ENCODE results near the gene KCNAB1.

KCNAB1 gene

GRCh38 chr3:156542101-156543042, 422.0 kb downstream of the KCNAB1 start:
- H3K9me3 ChIP-seq (ENCODE audit: control insufficient read depth in 5 of 5, low read length in 5 of 5): no peaks in the 10 kb centered on the region
- peak overlapping the region in 4 of 5 donors; percentile 11 to 58 (median 30) for H3K9ac ChIP-seq (ENCODE audit: low read length in 5 of 5)
- peaks cover 19 to 50% (median 40%) of the 10 kb centered on the region in 5 donors for H3K36me3 ChIP-seq (ENCODE audit: control insufficient read depth in 5 of 5, insufficient read depth in 5 of 5, low read length in 5 of 5)
- no peak overlapping the region for H3K4me3 ChIP-seq (ENCODE audit: low read depth in 1 of 5, low read length in 5 of 5)
- peak overlapping the region; percentile 79 for H3K27ac ChIP-seq (ENCODE audit: low read depth, low read length)
- H3K27me3 ChIP-seq (ENCODE audit: control insufficient read depth in 5 of 5, insufficient read depth in 4 of 5, low read length in 5 of 5): no peaks in the 10 kb centered on the region
- peaks cover 0 to 24% (median 21%) of the 10 kb centered on the region in 5 donors for H3K4me1 ChIP-seq (ENCODE audit: control insufficient read depth in 5 of 5, insufficient read depth in 5 of 5, low read length in 5 of 5)

- H3K27ac ChIP-seq (ENCODE audit: low read depth, low read length): peak overlapping the region; percentile 79
- H3K4me3 ChIP-seq (ENCODE audit: low read depth in 1 of 5, low read length in 5 of 5): no peak overlapping the region
- peak overlapping the region in 4 of 5 donors; percentile 11 to 58 (median 30) for H3K9ac ChIP-seq (ENCODE audit: low read length in 5 of 5)
- peaks cover 24 to 56% (median 42%) of the 10 kb centered on the region in 5 donors for H3K36me3 ChIP-seq (ENCODE audit: control insufficient read depth in 5 of 5, insufficient read depth in 5 of 5, low read length in 5 of 5)
- no peaks in the 10 kb centered on the region for H3K9me3 ChIP-seq (ENCODE audit: control insufficient read depth in 5 of 5, low read length in 5 of 5)
- H3K27me3 ChIP-seq (ENCODE audit: control insufficient read depth in 5 of 5, insufficient read depth in 4 of 5, low read length in 5 of 5): no peaks in the 10 kb centered on the region
- peaks cover 0 to 28% (median 26%) of the 10 kb centered on the region in 5 donors for H3K4me1 ChIP-seq (ENCODE audit: control insufficient read depth in 5 of 5, insufficient read depth in 5 of 5, low read length in 5 of 5)
Measured at GRCh38 chr3:156543043-156543555, 422.7 kb downstream of the KCNAB1 start.

- peaks cover 0 to 34% (median 28%) of the 10 kb centered on the region in 5 donors for H3K4me1 ChIP-seq (ENCODE audit: control insufficient read depth in 5 of 5, insufficient read depth in 5 of 5, low read length in 5 of 5)
- no peak overlapping the region for H3K4me3 ChIP-seq (ENCODE audit: low read depth in 1 of 5, low read length in 5 of 5)
- H3K27ac ChIP-seq (ENCODE audit: low read depth, low read length): peak overlapping the region; percentile 66
- H3K36me3 ChIP-seq (ENCODE audit: control insufficient read depth in 5 of 5, insufficient read depth in 5 of 5, low read length in 5 of 5): peaks cover 26 to 71% (median 50%) of the 10 kb centered on the region in 5 donors
- no peaks in the 10 kb centered on the region for H3K27me3 ChIP-seq (ENCODE audit: control insufficient read depth in 5 of 5, insufficient read depth in 4 of 5, low read length in 5 of 5)
- no peak overlapping the region for H3K9ac ChIP-seq (ENCODE audit: low read length in 5 of 5)
- no peaks in the 10 kb centered on the region for H3K9me3 ChIP-seq (ENCODE audit: control insufficient read depth in 5 of 5, low read length in 5 of 5)
Measured at GRCh38 chr3:156547637-156548036, 427.3 kb downstream of the KCNAB1 start.

GRCh38 chr3:156548041-156548687, 427.8 kb downstream of the KCNAB1 start:
- Histone ChIP-seq H3K36me3 (ENCODE audit: control insufficient read depth in 5 of 5, insufficient read depth in 5 of 5, low read length in 5 of 5) (peaks cover 26 to 69% (median 50%) of the 10 kb centered on the region in 5 donors), H3K4me3 (ENCODE audit: low read depth in 1 of 5, low read length in 5 of 5) (no peak overlapping the region), H3K27me3 (ENCODE audit: control insufficient read depth in 5 of 5, insufficient read depth in 4 of 5, low read length in 5 of 5) (no peaks in the 10 kb centered on the region), H3K27ac (ENCODE audit: low read depth, low read length) (peak overlapping the region; percentile 66), H3K9me3 (ENCODE audit: control insufficient read depth in 5 of 5, low read length in 5 of 5) (no peaks in the 10 kb centered on the region), H3K9ac (ENCODE audit: low read length in 5 of 5) (peak overlapping the region in 1 of 5 donors; percentile 37), H3K4me1 (ENCODE audit: control insufficient read depth in 5 of 5, insufficient read depth in 5 of 5, low read length in 5 of 5) (peaks cover 0 to 32% (median 28%) of the 10 kb centered on the region in 5 donors)

GRCh38 chr3:156548902-156549301, 428.5 kb downstream of the KCNAB1 start:
- peaks cover 0 to 38% (median 29%) of the 10 kb centered on the region in 5 donors for H3K4me1 ChIP-seq (ENCODE audit: control insufficient read depth in 5 of 5, insufficient read depth in 5 of 5, low read length in 5 of 5)
- peaks cover 22 to 64% (median 45%) of the 10 kb centered on the region in 5 donors for H3K36me3 ChIP-seq (ENCODE audit: control insufficient read depth in 5 of 5, insufficient read depth in 5 of 5, low read length in 5 of 5)
- no peaks in the 10 kb centered on the region for H3K9me3 ChIP-seq (ENCODE audit: control insufficient read depth in 5 of 5, low read length in 5 of 5)
- peak overlapping the region in 1 of 5 donors; percentile 29 for H3K9ac ChIP-seq (ENCODE audit: low read length in 5 of 5)
- no peak overlapping the region for H3K4me3 ChIP-seq (ENCODE audit: low read depth in 1 of 5, low read length in 5 of 5)
- H3K27ac ChIP-seq (ENCODE audit: low read depth, low read length): peak overlapping the region; percentile 66
- H3K27me3 ChIP-seq (ENCODE audit: control insufficient read depth in 5 of 5, insufficient read depth in 4 of 5, low read length in 5 of 5): no peaks in the 10 kb centered on the region

- Histone ChIP-seq H3K4me3 (ENCODE audit: low read depth in 1 of 5, low read length in 5 of 5) (no peak overlapping the region), H3K9ac (ENCODE audit: low read length in 5 of 5) (no peak overlapping the region), H3K36me3 (ENCODE audit: control insufficient read depth in 5 of 5, insufficient read depth in 5 of 5, low read length in 5 of 5) (peaks cover 13 to 53% (median 33%) of the 10 kb centered on the region in 5 donors), H3K27ac (ENCODE audit: low read depth, low read length) (no peak overlapping the region), H3K27me3 (ENCODE audit: control insufficient read depth in 5 of 5, insufficient read depth in 4 of 5, low read length in 5 of 5) (no peaks in the 10 kb centered on the region), H3K4me1 (ENCODE audit: control insufficient read depth in 5 of 5, insufficient read depth in 5 of 5, low read length in 5 of 5) (peaks cover 0 to 49% (median 38%) of the 10 kb centered on the region in 5 donors), H3K9me3 (ENCODE audit: control insufficient read depth in 5 of 5, low read length in 5 of 5) (no peaks in the 10 kb centered on the region)
Measured at GRCh38 chr3:156551261-156551660, 430.9 kb downstream of the KCNAB1 start.

GRCh38 chr3:156551746-156552145, 431.4 kb downstream of the KCNAB1 start:
- Histone ChIP-seq H3K4me3 (ENCODE audit: low read depth in 1 of 5, low read length in 5 of 5) (no peak overlapping the region), H3K9ac (ENCODE audit: low read length in 5 of 5) (no peak overlapping the region), H3K27me3 (ENCODE audit: control insufficient read depth in 5 of 5, insufficient read depth in 4 of 5, low read length in 5 of 5) (no peaks in the 10 kb centered on the region), H3K4me1 (ENCODE audit: control insufficient read depth in 5 of 5, insufficient read depth in 5 of 5, low read length in 5 of 5) (peaks cover 0 to 49% (median 38%) of the 10 kb centered on the region in 5 donors), H3K36me3 (ENCODE audit: control insufficient read depth in 5 of 5, insufficient read depth in 5 of 5, low read length in 5 of 5) (peaks cover 8 to 48% (median 29%) of the 10 kb centered on the region in 5 donors), H3K27ac (ENCODE audit: low read depth, low read length) (no peak overlapping the region), H3K9me3 (ENCODE audit: control insufficient read depth in 5 of 5, low read length in 5 of 5) (no peaks in the 10 kb centered on the region)

- Histone ChIP-seq H3K4me1 (ENCODE audit: control insufficient read depth in 5 of 5, insufficient read depth in 5 of 5, low read length in 5 of 5) (peaks cover 0 to 42% (median 35%) of the 10 kb centered on the region in 5 donors), H3K9ac (ENCODE audit: low read length in 5 of 5) (peak overlapping the region in 1 of 5 donors; percentile 96), H3K27me3 (ENCODE audit: control insufficient read depth in 5 of 5, insufficient read depth in 4 of 5, low read length in 5 of 5) (no peaks in the 10 kb centered on the region), H3K27ac (ENCODE audit: low read depth, low read length) (no peak overlapping the region), H3K4me3 (ENCODE audit: low read depth in 1 of 5, low read length in 5 of 5) (peak overlapping the region in 4 of 5 donors; percentile 94 to 99 (median 96)), H3K36me3 (ENCODE audit: control insufficient read depth in 5 of 5, insufficient read depth in 5 of 5, low read length in 5 of 5) (peaks cover 2 to 38% (median 21%) of the 10 kb centered on the region in 5 donors), H3K9me3 (ENCODE audit: control insufficient read depth in 5 of 5, low read length in 5 of 5) (no peaks in the 10 kb centered on the region)
Measured at GRCh38 chr3:156552973-156553372, 432.6 kb downstream of the KCNAB1 start.

GRCh38 chr3:156553705-156554356, 433.5 kb downstream of the KCNAB1 start:
- Histone ChIP-seq H3K4me3 (ENCODE audit: low read depth in 1 of 5, low read length in 5 of 5) (peak overlapping the region; percentile 93 to 99 (median 96)), H3K36me3 (ENCODE audit: control insufficient read depth in 5 of 5, insufficient read depth in 5 of 5, low read length in 5 of 5) (peaks cover 0 to 31% (median 13%) of the 10 kb centered on the region in 5 donors), H3K27ac (ENCODE audit: low read depth, low read length) (peak overlapping the region; percentile 95), H3K27me3 (ENCODE audit: control insufficient read depth in 5 of 5, insufficient read depth in 4 of 5, low read length in 5 of 5) (no peaks in the 10 kb centered on the region), H3K9me3 (ENCODE audit: control insufficient read depth in 5 of 5, low read length in 5 of 5) (no peaks in the 10 kb centered on the region), H3K9ac (ENCODE audit: low read length in 5 of 5) (peak overlapping the region; percentile 65 to 96 (median 92)), H3K4me1 (ENCODE audit: control insufficient read depth in 5 of 5, insufficient read depth in 5 of 5, low read length in 5 of 5) (peaks cover 0 to 40% (median 35%) of the 10 kb centered on the region in 5 donors)
